Measurements from ENCODE around the gene JPT2. TPM values are rescaled to one million over a fixed set of nuclear protein-coding genes. Genes with fewer than 3 reads are reported as not detected.
A peak's percentile ranks its signal among the peaks of the same experiment; 100 is the strongest.

Gene JPT2
- polyA plus RNA-seq, 1 experiment = 41.2 TPM

GRCh38 chr16:1676661-1677060, 1.4 kb upstream of the JPT2 start:
- no peaks in the 10 kb centered on the region for H3K27me3 ChIP-seq (ENCODE audit: control insufficient read depth, insufficient read depth, low read length)
- no peak overlapping the region for H3K4me3 ChIP-seq (ENCODE audit: low read depth, low read length)
- CTCF ChIA-PET = interaction anchor here (1.4 to 1.5 kb wide), 2 partner anchors 15 to 29 kb away, joined by 4 to 6 read pairs; partner anchors contain the start of gene MAPK8IP3
- POLR2A ChIA-PET = interaction anchor here (0.6 kb wide), 1 partner anchor 67 kb away, joined by 3 read pairs; no protein-coding TSS in a partner anchor
- DNase-seq (ENCODE audit: low read depth, low spot score) = no peak
- no peak overlapping the region for H3K27ac ChIP-seq (ENCODE audit: low read depth, low read length)
- H3K9me3 ChIP-seq (ENCODE audit: control insufficient read depth, insufficient read depth, low read length) = no peaks in the 10 kb centered on the region; the same call in 1 of the 2 replicates
- TF ChIP-seq, protein P1, sequence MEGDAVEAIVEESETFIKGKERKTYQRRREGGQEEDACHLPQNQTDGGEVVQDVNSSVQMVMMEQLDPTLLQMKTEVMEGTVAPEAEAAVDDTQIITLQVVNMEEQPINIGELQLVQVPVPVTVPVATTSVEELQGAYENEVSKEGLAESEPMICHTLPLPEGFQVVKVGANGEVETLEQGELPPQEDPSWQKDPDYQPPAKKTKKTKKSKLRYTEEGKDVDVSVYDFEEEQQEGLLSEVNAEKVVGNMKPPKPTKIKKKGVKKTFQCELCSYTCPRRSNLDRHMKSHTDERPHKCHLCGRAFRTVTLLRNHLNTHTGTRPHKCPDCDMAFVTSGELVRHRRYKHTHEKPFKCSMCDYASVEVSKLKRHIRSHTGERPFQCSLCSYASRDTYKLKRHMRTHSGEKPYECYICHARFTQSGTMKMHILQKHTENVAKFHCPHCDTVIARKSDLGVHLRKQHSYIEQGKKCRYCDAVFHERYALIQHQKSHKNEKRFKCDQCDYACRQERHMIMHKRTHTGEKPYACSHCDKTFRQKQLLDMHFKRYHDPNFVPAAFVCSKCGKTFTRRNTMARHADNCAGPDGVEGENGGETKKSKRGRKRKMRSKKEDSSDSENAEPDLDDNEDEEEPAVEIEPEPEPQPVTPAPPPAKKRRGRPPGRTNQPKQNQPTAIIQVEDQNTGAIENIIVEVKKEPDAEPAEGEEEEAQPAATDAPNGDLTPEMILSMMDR (IDR thresholded peaks at IDR 0.05; ENCODE audit: low read depth, low read length) = no peak

DNA sequence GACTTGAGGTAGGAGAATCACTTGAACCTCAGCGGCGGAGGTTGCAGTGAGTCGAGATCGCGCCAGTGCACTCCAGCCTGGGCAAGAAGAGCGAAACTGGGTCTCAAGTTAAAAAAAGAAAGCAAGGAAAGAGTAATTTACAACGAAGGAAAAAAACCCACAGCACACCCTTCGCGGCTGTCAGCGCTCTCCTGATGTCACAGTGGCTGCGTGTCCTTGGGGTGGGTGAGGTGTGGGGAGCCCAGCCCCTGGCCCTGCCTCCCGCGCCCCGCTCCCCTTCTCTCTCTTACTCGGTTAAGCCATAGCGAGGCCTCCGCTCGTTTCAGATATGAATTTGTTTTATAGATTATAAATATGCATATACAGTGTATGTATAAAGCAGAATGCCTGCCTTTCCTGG, 740 bp upstream of the JPT2 start:
- H3K9me3 ChIP-seq (ENCODE audit: control insufficient read depth, insufficient read depth, low read length) = no peaks in the 10 kb centered on the region; the same call in 1 of the 2 replicates
- no peaks in the 10 kb centered on the region for H3K27me3 ChIP-seq (ENCODE audit: control insufficient read depth, insufficient read depth, low read length)
- H3K4me3 ChIP-seq (ENCODE audit: low read depth, low read length) = no peak overlapping the region
- ChIA-PET CTCF (interaction anchor here (0.7 to 1.5 kb wide), 2 partner anchors 14 to 29 kb away, joined by 4 to 5 read pairs; partner anchors contain the start of gene MAPK8IP3), POLR2A (interaction anchor here (0.6 to 1.2 kb wide), 5 partner anchors 14 to 183 kb away, joined by 3 to 15 read pairs (median 3); partner anchors contain the start of genes MAPK8IP3, NUBP2 and SPSB3)
- TF ChIP-seq, protein P1 (IDR thresholded peaks at IDR 0.05; ENCODE audit: low read depth, low read length) = no peak
- no peak for DNase-seq (ENCODE audit: low read depth, low spot score)
- no peak overlapping the region for H3K27ac ChIP-seq (ENCODE audit: low read depth, low read length)

- H3K27me3 ChIP-seq (ENCODE audit: control insufficient read depth, insufficient read depth, low read length) = no peaks in the 10 kb centered on the region
- TF ChIP-seq, protein P1 (IDR thresholded peaks at IDR 0.05; ENCODE audit: low read depth, low read length) = no peak
- CTCF ChIA-PET = interaction anchor here (0.7 to 1.5 kb wide), 2 partner anchors 13 to 27 kb away, joined by 4 to 5 read pairs; no protein-coding TSS in a partner anchor
- POLR2A ChIA-PET = interaction anchor here (0.6 to 1.2 kb wide), 5 partner anchors 27 to 279 kb away, joined by 3 to 15 read pairs (median 4); partner anchors contain the start of genes MAPK8IP3, NUBP2 and SPSB3
- H3K9me3 ChIP-seq (ENCODE audit: control insufficient read depth, insufficient read depth, low read length) = no peaks in the 10 kb centered on the region; the same call in 1 of the 2 replicates
- peak overlapping the region; percentile 87 for H3K4me3 ChIP-seq (ENCODE audit: low read depth, low read length)
- no peak for DNase-seq (ENCODE audit: low read depth, low spot score)
- peak overlapping the region; percentile 65 for H3K27ac ChIP-seq (ENCODE audit: low read depth, low read length)
Observed at GRCh38 chr16:1678500-1679098, 520 bp downstream of the JPT2 start.

DNA sequence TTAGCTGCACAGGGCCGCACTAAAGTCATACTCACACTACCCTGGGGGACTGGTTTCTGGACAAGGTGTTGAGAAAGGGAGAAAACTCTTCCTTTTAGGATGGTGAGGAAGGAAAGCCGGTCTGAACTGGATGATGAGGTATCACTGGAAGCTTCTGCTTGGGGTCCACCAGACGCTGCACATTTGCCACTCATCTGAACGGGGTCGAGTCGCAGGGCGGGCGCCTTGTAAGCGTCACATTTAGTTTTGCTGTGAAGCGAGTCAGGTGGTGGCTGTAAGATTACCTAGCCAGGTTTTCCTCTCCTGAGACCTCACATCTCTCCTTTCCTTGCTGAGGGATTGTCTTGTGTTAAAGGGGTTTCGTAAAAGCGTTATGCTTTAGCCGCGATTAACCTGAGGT, 2.3 kb downstream of the JPT2 start:
- Histone ChIP-seq H3K27me3 (ENCODE audit: control insufficient read depth, insufficient read depth, low read length) (no peaks in the 10 kb centered on the region), H3K4me3 (ENCODE audit: low read depth, low read length) (no peak overlapping the region), H3K27ac (ENCODE audit: low read depth, low read length) (no peak overlapping the region), H3K9me3 (ENCODE audit: control insufficient read depth, insufficient read depth, low read length) (no peaks in the 10 kb centered on the region; the same call in 1 of the 2 replicates)
- TF ChIP-seq, protein P1 (IDR thresholded peaks at IDR 0.05; ENCODE audit: low read depth, low read length) = no peak
- ChIA-PET POLR2A (no interaction called here), CTCF (no interaction called here)
- DNase-seq (ENCODE audit: low read depth, low spot score) = no peak

DNA sequence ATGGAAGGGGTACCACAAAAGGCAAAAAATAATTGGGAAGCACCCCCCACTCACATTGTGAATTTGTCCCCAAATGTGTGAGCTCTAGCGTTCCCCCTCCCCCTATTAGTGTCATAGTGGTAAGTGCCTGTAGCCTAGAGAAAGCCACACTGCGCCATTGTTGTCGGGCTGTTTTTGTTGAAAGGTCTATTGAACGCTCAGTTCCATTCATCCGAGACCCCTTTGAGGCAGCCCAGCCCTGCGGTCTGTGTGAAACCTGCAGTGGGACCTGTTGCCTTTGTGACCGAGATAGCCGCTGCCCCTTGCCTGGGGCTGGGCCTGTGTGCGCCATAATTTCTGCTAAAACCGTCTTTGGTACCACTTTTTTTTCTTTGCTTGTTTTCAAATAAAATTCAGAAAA, 3.0 kb downstream of the JPT2 start:
- TF ChIP-seq, protein P1 (IDR thresholded peaks at IDR 0.05; ENCODE audit: low read depth, low read length) = no peak

More for the DNA sequence above, 3.0 kb downstream of the JPT2 start:
- no peak for DNase-seq (ENCODE audit: low read depth, low spot score)
- ChIA-PET CTCF (interaction anchor here (1.3 to 1.4 kb wide), 2 partner anchors 25 to 43 kb away, joined by 3 to 7 read pairs; partner anchors contain the start of gene MAPK8IP3), POLR2A (no interaction called here)
- Histone ChIP-seq H3K27me3 (ENCODE audit: control insufficient read depth, insufficient read depth, low read length) (no peaks in the 10 kb centered on the region), H3K27ac (ENCODE audit: low read depth, low read length) (no peak overlapping the region), H3K9me3 (ENCODE audit: control insufficient read depth, insufficient read depth, low read length) (no peaks in the 10 kb centered on the region; the same call in 1 of the 2 replicates), H3K4me3 (ENCODE audit: low read depth, low read length) (no peak overlapping the region)
